T-cell (primary cell): ENCODE results near the gene HIPK4. TPM values are rescaled to one million over a fixed set of nuclear protein-coding genes. Genes with fewer than 3 reads are reported as not detected.
A peak's percentile ranks its signal among the peaks of the same experiment; 100 is the strongest.
"Not testable (repeated sequence)": the region's sequence is repeated elsewhere in the genome, so short reads cannot be mapped to it uniquely, and the experiment has no call there.

Source experiments
- ATAC-seq, 4 experiments: fragments of 200-7000 bp in 3 of 4; fragments of 150-1000 bp in 1 of 4; cut with Tn5 transposase; replicated peaks in 1 of 4; 1 replicate in 3 of 4; 2 replicates in 1 of 4; pipeline ENCODE4 v1.10.0; 2021; ENCODE audit warnings: moderate library complexity in 3 of 4, mild to moderate bottlenecking in 2 of 4, moderate number of reproducible peaks in 1 of 4
- CTCF ChIA-PET, 2 donors: fragments of 300-600 bp; sonication (Branson Sonifier 250); formaldehyde crosslinking; loops; one replicate each; lab custom pipeline; 2022; ENCODE audit warnings: antibody characterized with exemption in 2 of 2; lab: Charles Lee
- POLR2A ChIA-PET, 2 donors: fragments of 300-600 bp; sonication (Branson Sonifier 250); formaldehyde crosslinking; loops; one replicate each; lab custom pipeline; 2022; ENCODE audit warnings: antibody characterized with exemption in 2 of 2; lab: Charles Lee
- DNase-seq, 35 experiments: peaks; one replicate each; pipeline versions ENCODE4 v3.0.0 to v3.0.0-alpha.2; 2013 to 2023
- H3K27ac ChIP-seq: one replicate; pipeline ENCODE4 v1.5.1; 2013; ENCODE audit warnings: low read length
- H3K27me3 ChIP-seq, 2 experiments: replicated peaks in 1 of 2; 1 replicate in 1 of 2; 2 replicates in 1 of 2; pipeline versions ENCODE4 v1.6.1 to v1.7.0; 2013; ENCODE audit warnings: low read length in 1 of 2, mixed read lengths in 1 of 2; ENCODE audit not compliant: control insufficient read depth in 2 of 2, insufficient read depth in 2 of 2; ENCODE audit errors: extremely low read depth in 1 of 2
- H3K36me3 ChIP-seq, 2 donors: 1 replicate in 1 of 2; 2 replicates in 1 of 2; pipeline versions ENCODE4 v1.6.1 to v1.7.0; 2013; ENCODE audit warnings: low read length in 1 of 2; ENCODE audit not compliant: control insufficient read depth in 2 of 2, insufficient read depth in 1 of 2; ENCODE audit errors: extremely low read depth in 1 of 2
- H3K4me1 ChIP-seq, 2 experiments: 1 replicate in 1 of 2; 2 replicates in 1 of 2; pipeline versions ENCODE4 v1.6.1 to v1.7.0; 2013; ENCODE audit warnings: low read length in 2 of 2, mixed read lengths in 1 of 2; ENCODE audit not compliant: insufficient read depth in 2 of 2, control insufficient read depth in 1 of 2; ENCODE audit errors: extremely low read depth in 1 of 2
- H3K4me3 ChIP-seq, 2 donors: 1 replicate in 1 of 2; 2 replicates in 1 of 2; pipeline versions ENCODE4 v1.5.1 to v1.7.0; 2013; ENCODE audit warnings: mild to moderate bottlenecking in 2 of 2, low read length in 1 of 2, moderate library complexity in 1 of 2; ENCODE audit not compliant: control insufficient read depth in 1 of 2; ENCODE audit errors: extremely low read depth in 1 of 2
- H3K9me3 ChIP-seq: 2 replicates; pipeline ENCODE4 v1.7.0; 2013
- H3K27ac Mint-ChIP-seq, 2 donors: one replicate each; pipeline ENCODE4 v1.8.0; 2020 to 2021; ENCODE audit warnings: mild to moderate bottlenecking in 2 of 2, mixed read lengths in 2 of 2
- H3K27me3 Mint-ChIP-seq, 2 donors: one replicate each; pipeline ENCODE4 v1.8.0; 2021 to 2022; ENCODE audit warnings: mixed read lengths in 2 of 2
- H3K36me3 Mint-ChIP-seq: one replicate; pipeline ENCODE4 v1.8.0; 2021; ENCODE audit warnings: mixed read lengths
- H3K4me1 Mint-ChIP-seq, 3 donors: one replicate each; pipeline ENCODE4 v1.8.0; 2020 to 2022; ENCODE audit warnings: mixed read lengths in 3 of 3, mild to moderate bottlenecking in 1 of 3
- H3K4me3 Mint-ChIP-seq, 3 donors: one replicate each; pipeline ENCODE4 v1.8.0; 2020 to 2022; ENCODE audit warnings: mild to moderate bottlenecking in 3 of 3, mixed read lengths in 3 of 3, moderate library complexity in 3 of 3
- H3K9me3 Mint-ChIP-seq, 3 donors: one replicate each; pipeline ENCODE4 v1.8.0; 2020 to 2022; ENCODE audit warnings: mixed read lengths in 3 of 3
- WGBS: methylation state at CpG from one replicate; pipeline ENCODE4 v1.1.5; 2013; ENCODE audit warnings: missing lambda C conversion rate; ENCODE audit not compliant: insufficient coverage; 5-methylcytosine and 5-hydroxymethylcytosine counted together
- total RNA-seq, 35 experiments: library from RNA in 6 of 35; stranded (reverse) in 6 of 35; fragments of 120-200 nt in 1 of 35; gene quantifications; one replicate each; pipeline versions ENCODE4 v1.2.1 to v1.2.4 and lab custom pipeline; 2013 to 2026

HIPK4 gene
- total RNA-seq, 5 donors from 2014 or later (not counting 1 experiment from before 2014, with no cell fraction given), result 0.16 to 0.20 (median 0.18) TPM; not detected in 1

DNA sequence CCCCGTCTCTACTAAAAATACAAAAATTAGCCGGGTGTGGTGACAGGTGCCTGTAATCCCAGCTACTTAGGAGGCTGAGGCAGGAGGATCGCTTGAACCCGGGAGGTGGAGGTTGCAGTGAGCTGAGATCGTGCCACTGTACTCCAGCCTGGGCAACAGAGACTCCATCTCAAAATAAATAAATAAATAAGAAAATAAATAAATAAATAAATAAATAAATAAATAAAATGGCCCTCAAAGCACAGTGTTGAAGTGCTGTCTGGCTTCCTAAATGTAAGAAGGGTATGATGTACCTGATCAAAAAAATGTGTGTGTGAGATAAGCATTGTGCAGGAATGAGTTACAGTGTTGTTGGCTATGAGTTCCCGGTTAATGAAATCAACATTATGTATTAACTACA lies 56.9 kb downstream of the HIPK4 start:
- H3K36me3 Mint-ChIP-seq, result peaks cover 41% of the 10 kb centered on the region
- H3K27me3 Mint-ChIP-seq, H3K4me1 Mint-ChIP-seq, ATAC-seq, H3K4me3 Mint-ChIP-seq, H3K27me3 ChIP-seq, H3K4me1 ChIP-seq, H3K27ac Mint-ChIP-seq, H3K4me3 ChIP-seq, H3K9me3 Mint-ChIP-seq, DNase-seq, H3K9me3 ChIP-seq, POLR2A ChIA-PET, H3K27ac ChIP-seq, CTCF ChIA-PET: not testable (repeated sequence)
- no CpG with 5 or more reads among the region's 6 CpGs for WGBS
- H3K36me3 ChIP-seq, result peaks cover 15 to 63% of the 10 kb centered on the region in 2 donors

DNA sequence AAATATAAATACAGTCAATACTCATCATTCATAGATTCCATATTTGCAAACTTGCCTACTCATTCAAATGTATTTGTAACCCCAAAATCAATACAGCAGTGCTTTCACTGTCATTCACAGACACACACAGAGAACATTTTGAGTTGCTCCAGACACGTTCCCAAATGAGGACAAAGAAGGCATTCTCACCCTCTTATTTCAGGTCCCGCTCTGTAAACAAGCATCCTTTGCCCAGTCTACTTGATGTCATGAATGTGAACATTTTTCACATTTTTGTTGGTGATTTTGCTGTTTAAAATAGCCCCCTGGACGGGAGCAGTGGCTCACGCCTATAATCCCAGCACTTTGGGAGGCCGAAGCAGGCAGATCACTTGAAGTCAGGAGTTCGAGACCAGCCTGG lies 57.3 kb downstream of the HIPK4 start:
- POLR2A ChIA-PET, result no interaction called here
- no peak for ATAC-seq
- Histone ChIP-seq H3K4me3 (no peak overlapping the region), H3K27me3 (no peaks in the 10 kb centered on the region), H3K4me1 (no peaks in the 10 kb centered on the region), H3K27ac (no peak overlapping the region), H3K9me3 (no peaks in the 10 kb centered on the region), H3K36me3 (peaks cover 19 to 67% of the 10 kb centered on the region in 2 donors)
- Mint-ChIP-seq H3K4me1 (no peaks in the 10 kb centered on the region), H3K4me3 (no peak overlapping the region), H3K27me3 (no peaks in the 10 kb centered on the region), H3K36me3 (peaks cover 42% of the 10 kb centered on the region), H3K27ac (no peak overlapping the region), H3K9me3 (no peaks in the 10 kb centered on the region)
- WGBS, result no CpG with 5 or more reads among the region's 6 CpGs
- no peak for DNase-seq
- CTCF ChIA-PET, result no interaction called here

DNA sequence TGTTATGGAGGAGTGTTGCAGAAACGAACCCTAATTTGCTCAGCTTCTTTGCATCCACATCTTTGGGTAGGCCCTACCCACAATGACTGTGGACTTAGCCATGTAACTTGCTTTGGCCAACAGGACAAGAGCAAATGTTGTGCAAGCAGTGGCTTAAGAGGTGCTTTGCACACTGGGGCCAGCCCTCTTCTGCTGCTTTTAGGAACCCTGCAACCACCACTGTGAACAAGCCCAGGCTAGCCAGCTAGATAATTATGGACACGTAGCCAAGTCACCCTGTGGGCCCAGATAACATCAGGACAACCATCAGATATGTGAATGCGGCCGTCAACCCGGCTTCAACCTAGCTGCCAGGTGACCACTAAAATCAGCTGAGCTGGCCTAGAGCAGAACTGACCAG lies 58.9 kb downstream of the HIPK4 start:
- CTCF ChIA-PET, result interaction anchor here in 1 of 2 donors (0.6 kb wide), 1 partner anchor 69 kb away, joined by 4 read pairs; no protein-coding TSS in a partner anchor
- peaks cover 46% of the 10 kb centered on the region for H3K36me3 Mint-ChIP-seq
- POLR2A ChIA-PET, result no interaction called here
- Histone ChIP-seq H3K36me3 (peaks cover 19 to 75% of the 10 kb centered on the region in 2 donors), H3K4me1 (no peaks in the 10 kb centered on the region), H3K27me3 (no peaks in the 10 kb centered on the region), H3K27ac (no peak overlapping the region), H3K9me3 (no peaks in the 10 kb centered on the region), H3K4me3 (no peak overlapping the region)
- H3K27ac Mint-ChIP-seq, result no peak overlapping the region
- WGBS, result 95% methylated on average over 5 of the region's 5 CpGs
- H3K9me3 Mint-ChIP-seq, result no peaks in the 10 kb centered on the region
- DNase-seq, result peak in 6 of 35 experiments; percentile 4 to 34 (median 26)
- H3K4me3 Mint-ChIP-seq, result no peak overlapping the region
- no peaks in the 10 kb centered on the region for H3K27me3 Mint-ChIP-seq
- no peak for ATAC-seq
- no peaks in the 10 kb centered on the region for H3K4me1 Mint-ChIP-seq

Other genes with a start within 250 kb of the HIPK4 start
- 10 to 100 TPM; 20.9 to 39.6 (median 33.0) TPM for gene MAP3K10, start 198.8 kb downstream of the HIPK4 start, total RNA-seq
- not detected for gene TTC9B, start 171.8 kb downstream of the HIPK4 start, total RNA-seq
- gene CCNP, start 163.5 kb downstream of the HIPK4 start, total RNA-seq, result 1 to 10 TPM in 4 of 5 donors, under 1 TPM in 1; 0.82 to 2.3 (median 1.2) TPM
- gene AKT2, start 104.8 kb downstream of the HIPK4 start, total RNA-seq, result 100 to 1,000 TPM; 169 to 218 (median 172) TPM
- 10 to 100 TPM; 12.4 to 14.8 (median 14.5) TPM for gene C19orf47, start 41.8 kb downstream of the HIPK4 start, total RNA-seq
- 100 to 1,000 TPM in 3 of 5 donors, 10 to 100 TPM in 2; 71.0 to 120 (median 118) TPM for gene PLD3, start 41.5 kb downstream of the HIPK4 start, total RNA-seq
- gene PRX, start 23.2 kb upstream of the HIPK4 start, total RNA-seq, result 1 to 10 TPM; 2.0 to 4.4 (median 2.8) TPM
- gene SERTAD1, start 35.8 kb upstream of the HIPK4 start, total RNA-seq, result 10 to 100 TPM; 10.9 to 25.4 (median 13.3) TPM
- 10 to 100 TPM; 17.4 to 26.7 (median 24.7) TPM for gene SERTAD3, start 54.2 kb upstream of the HIPK4 start, total RNA-seq
- 10 to 100 TPM in 3 of 5 donors, 1 to 10 TPM in 2; 6.8 to 20.3 (median 16.4) TPM for gene BLVRB, start 75.6 kb upstream of the HIPK4 start, total RNA-seq
- gene SPTBN4, start 76.8 kb upstream of the HIPK4 start, total RNA-seq, result 1 to 10 TPM in 1 of 5 donors, under 1 TPM in 4; 0.37 to 1.2 (median 0.66) TPM
- gene SHKBP1, start 186.7 kb upstream of the HIPK4 start, total RNA-seq, result 100 to 1,000 TPM; 117 to 153 (median 142) TPM
- gene LTBP4, start 211.2 kb upstream of the HIPK4 start, total RNA-seq, result 100 to 1,000 TPM in 4 of 5 donors, 10 to 100 TPM in 1; 90.9 to 215 (median 160) TPM